ENCODE data around the gene SCN3B.

- TF ChIP-seq CTCF (IDR thresholded peaks at IDR 0.05) (no peak), ZFX (IDR thresholded peaks at IDR 0.05; ENCODE audit: borderline replicate concordance) (no peak)
These were observed 31.8 kb downstream of the SCN3B start for GRCh38 chr11:123622576-123622975.
